NT2/D1 (cell line): ENCODE measurements around the gene IRAK2.

Experiments used
- SUZ12 ChIP-seq: IDR thresholded peaks from 2 replicates; pipeline ENCODE4 v1.6.1; 2011; ENCODE audit not compliant: insufficient read length, insufficient read depth; ENCODE audit errors: extremely low read depth
- ZNF274 ChIP-seq: IDR thresholded peaks from 2 replicates; pipeline ENCODE4 v1.6.1; 2011; ENCODE audit warnings: mild to moderate bottlenecking, low read depth, low read length

GRCh38 chr3:10173926-10174435 lies 9.3 kb downstream of the IRAK2 start:
- TF ChIP-seq SUZ12 (no peak), ZNF274 (no peak)
